ENCODE measurements around the gene HTRA3. TPM values are rescaled to one million over a fixed set of nuclear protein-coding genes. Genes with fewer than 3 reads are reported as not detected.

HTRA3 gene
- total and polyA plus RNA-seq, 4 experiments from 2014 or later: not detected

DNA sequence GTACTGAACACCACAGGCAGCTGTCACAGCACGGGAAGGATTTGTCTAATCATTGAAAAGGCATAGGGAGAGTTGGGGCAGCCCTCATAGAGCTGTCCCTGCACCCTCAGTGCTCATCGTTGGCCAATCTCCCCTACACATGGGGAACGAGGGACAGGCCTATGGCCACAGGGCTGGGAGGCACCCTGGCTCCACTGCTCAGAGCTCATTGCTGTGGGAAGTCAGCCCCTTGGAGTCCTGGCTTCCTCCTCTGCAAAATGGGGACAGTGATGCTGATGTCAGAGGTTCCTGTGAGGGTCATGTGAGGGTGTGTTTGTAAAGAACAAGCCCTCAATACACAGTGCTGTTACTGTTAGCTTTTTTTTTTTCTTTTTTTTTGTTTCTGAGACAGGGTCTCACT is 19.3 kb upstream of the HTRA3 start:
- Mint-ChIP-seq H3K4me3 (no peak overlapping the region), H3K27ac (peak overlapping the region in 1 of 7 donors; percentile 14), H3K27me3 (peaks cover 2 to 3% of the 10 kb centered on the region in 2 donors), H3K36me3 (no peaks in the 10 kb centered on the region), H3K4me1 (no peaks in the 10 kb centered on the region), H3K9me3 (peaks cover 0 to 2% (median 0%) of the 10 kb centered on the region in 8 donors)
- no peaks in the 10 kb centered on the region for H3K4me1 ChIP-seq (ENCODE audit: insufficient read depth, low read length)
- no peaks in the 10 kb centered on the region for H3K27me3 ChIP-seq (ENCODE audit: insufficient read depth, low read length)
- no peaks in the 10 kb centered on the region for H3K9me3 ChIP-seq (ENCODE audit: control insufficient read depth in 1 of 2, low read length in 2 of 2)
- no peaks in the 10 kb centered on the region for H3K36me3 ChIP-seq (ENCODE audit: insufficient read depth, low read length)
- no peak overlapping the region for H3K27ac ChIP-seq (ENCODE audit: low read depth, low read length)
- ChIA-PET CTCF (ENCODE audit: partially characterized antibody) (interaction anchor here (1.2 kb wide), 1 partner anchor 8 kb away, joined by 6 read pairs; no protein-coding TSS in a partner anchor), POLR2A (ENCODE audit: partially characterized antibody) (no interaction called here)
- intact Hi-C loops (cut with micrococcal nuclease): no loop called here
- H3K4me3 ChIP-seq (ENCODE audit: low read length in 2 of 2): no peak overlapping the region
- peak in 1 of 5 donors; percentile 11 for DNase-seq

DNA sequence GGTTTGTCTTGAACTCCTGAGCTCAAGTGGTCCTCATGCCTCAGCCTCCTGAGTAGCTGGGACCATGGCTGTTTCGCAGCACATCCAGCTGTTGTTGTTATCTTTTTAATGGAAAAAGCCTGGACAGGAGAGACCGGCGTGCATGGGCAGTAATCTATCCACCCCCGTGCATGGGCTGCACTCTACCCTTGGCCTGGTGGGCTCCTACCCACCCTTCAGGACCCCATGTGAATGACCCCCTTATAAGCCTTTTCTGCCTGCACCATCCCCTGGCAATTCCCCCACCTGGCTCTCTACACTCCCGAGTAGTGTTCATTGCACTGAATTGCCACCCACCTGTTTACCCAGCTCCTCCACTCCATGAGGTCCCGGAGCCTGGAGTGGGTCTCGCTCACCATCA is 18.9 kb upstream of the HTRA3 start:
- Histone ChIP-seq H3K9me3 (ENCODE audit: control insufficient read depth in 1 of 2, low read length in 2 of 2) (no peaks in the 10 kb centered on the region), H3K27me3 (ENCODE audit: insufficient read depth, low read length) (no peaks in the 10 kb centered on the region), H3K36me3 (ENCODE audit: insufficient read depth, low read length) (no peaks in the 10 kb centered on the region), H3K4me3 (ENCODE audit: low read length in 2 of 2) (no peak overlapping the region), H3K4me1 (ENCODE audit: insufficient read depth, low read length) (no peaks in the 10 kb centered on the region), H3K27ac (ENCODE audit: low read depth, low read length) (no peak overlapping the region)
- Mint-ChIP-seq H3K27ac (no peak overlapping the region), H3K27me3 (peaks cover 2 to 3% of the 10 kb centered on the region in 2 donors), H3K4me1 (no peaks in the 10 kb centered on the region), H3K4me3 (no peak overlapping the region), H3K9me3 (peaks cover 0 to 2% (median 0%) of the 10 kb centered on the region in 8 donors), H3K36me3 (no peaks in the 10 kb centered on the region)
- intact Hi-C loops (cut with micrococcal nuclease): no loop called here
- peak in 1 of 5 donors; percentile 14 for DNase-seq
- CTCF ChIA-PET (ENCODE audit: partially characterized antibody): interaction anchor here (1.2 kb wide), 1 partner anchor 9 kb away, joined by 6 read pairs; no protein-coding TSS in a partner anchor
- POLR2A ChIA-PET (ENCODE audit: partially characterized antibody): no interaction called here

- Mint-ChIP-seq H3K4me1 (no peaks in the 10 kb centered on the region), H3K27ac (no peak overlapping the region), H3K4me3 (no peak overlapping the region), H3K27me3 (peaks cover 2 to 3% of the 10 kb centered on the region in 2 donors), H3K9me3 (peaks cover 0 to 2% (median 0%) of the 10 kb centered on the region in 8 donors), H3K36me3 (no peaks in the 10 kb centered on the region)
- ChIA-PET CTCF (ENCODE audit: partially characterized antibody) (interaction anchor here (1.2 kb wide), 1 partner anchor 9 kb away, joined by 6 read pairs; no protein-coding TSS in a partner anchor), POLR2A (ENCODE audit: partially characterized antibody) (no interaction called here)
- no peak for DNase-seq
- Histone ChIP-seq H3K4me1 (ENCODE audit: insufficient read depth, low read length) (no peaks in the 10 kb centered on the region), H3K36me3 (ENCODE audit: insufficient read depth, low read length) (no peaks in the 10 kb centered on the region), H3K27ac (ENCODE audit: low read depth, low read length) (no peak overlapping the region), H3K4me3 (ENCODE audit: low read length in 2 of 2) (no peak overlapping the region), H3K9me3 (ENCODE audit: control insufficient read depth in 1 of 2, low read length in 2 of 2) (no peaks in the 10 kb centered on the region), H3K27me3 (ENCODE audit: insufficient read depth, low read length) (no peaks in the 10 kb centered on the region)
- intact Hi-C loops (cut with micrococcal nuclease): no loop called here
Measured at GRCh38 chr4:8251110-8251883, 18.3 kb upstream of the HTRA3 start.

- ChIA-PET CTCF (ENCODE audit: partially characterized antibody) (no interaction called here), POLR2A (ENCODE audit: partially characterized antibody) (no interaction called here)
- intact Hi-C loops (cut with micrococcal nuclease): no loop called here
- Mint-ChIP-seq H3K4me1 (no peaks in the 10 kb centered on the region), H3K36me3 (no peaks in the 10 kb centered on the region), H3K9me3 (peaks cover 0 to 2% (median 0%) of the 10 kb centered on the region in 8 donors), H3K4me3 (no peak overlapping the region), H3K27ac (peak overlapping the region in 2 of 7 donors; percentile 12 to 59), H3K27me3 (peaks cover 2 to 3% of the 10 kb centered on the region in 2 donors)
- H3K27ac ChIP-seq (ENCODE audit: low read depth, low read length): no peak overlapping the region
- DNase-seq: no peak
- no peaks in the 10 kb centered on the region for H3K27me3 ChIP-seq (ENCODE audit: insufficient read depth, low read length)
- H3K4me1 ChIP-seq (ENCODE audit: insufficient read depth, low read length): no peaks in the 10 kb centered on the region
- H3K9me3 ChIP-seq (ENCODE audit: control insufficient read depth in 1 of 2, low read length in 2 of 2): no peaks in the 10 kb centered on the region
- no peak overlapping the region for H3K4me3 ChIP-seq (ENCODE audit: low read length in 2 of 2)
- H3K36me3 ChIP-seq (ENCODE audit: insufficient read depth, low read length): no peaks in the 10 kb centered on the region
Measured at GRCh38 chr4:8252301-8253173, 17.0 kb upstream of the HTRA3 start.

DNA sequence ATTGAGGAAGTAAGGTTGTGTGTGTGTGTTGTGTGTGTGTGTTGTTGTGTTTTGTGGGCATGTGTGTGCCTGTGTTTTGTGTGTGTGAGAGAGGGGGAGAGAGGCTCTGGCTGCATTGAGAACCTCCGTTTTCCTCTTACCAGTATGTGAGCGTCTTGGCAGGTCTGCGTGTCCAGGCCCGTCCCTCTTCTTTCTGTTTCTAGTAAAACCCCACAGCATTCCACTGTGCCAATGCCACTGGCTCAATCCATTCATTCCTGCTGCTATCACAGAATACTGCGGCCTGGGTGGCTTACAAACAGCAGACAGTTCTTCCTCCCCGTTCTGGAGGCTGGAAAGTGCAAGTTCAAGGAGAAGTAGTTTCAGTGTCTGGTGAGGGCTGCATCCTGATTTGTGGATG is 15.5 kb upstream of the HTRA3 start:
- Histone ChIP-seq H3K36me3 (ENCODE audit: insufficient read depth, low read length) (no peaks in the 10 kb centered on the region), H3K4me1 (ENCODE audit: insufficient read depth, low read length) (no peaks in the 10 kb centered on the region), H3K27me3 (ENCODE audit: insufficient read depth, low read length) (no peaks in the 10 kb centered on the region), H3K4me3 (ENCODE audit: low read length in 2 of 2) (no peak overlapping the region), H3K9me3 (ENCODE audit: control insufficient read depth in 1 of 2, low read length in 2 of 2) (no peaks in the 10 kb centered on the region), H3K27ac (ENCODE audit: low read depth, low read length) (no peak overlapping the region)
- H3K4me3 Mint-ChIP-seq: no peak overlapping the region
- peaks cover 2% of the 10 kb centered on the region in 2 donors for H3K27me3 Mint-ChIP-seq
- POLR2A ChIA-PET (ENCODE audit: partially characterized antibody): no interaction called here
- H3K9me3 Mint-ChIP-seq: peaks cover 0 to 2% (median 0%) of the 10 kb centered on the region in 8 donors
- H3K27ac Mint-ChIP-seq: peak overlapping the region in 1 of 7 donors; percentile 35
- DNase-seq: peak in 1 of 5 donors; percentile 2
- H3K36me3 Mint-ChIP-seq: no peaks in the 10 kb centered on the region
- intact Hi-C loops (cut with micrococcal nuclease): no loop called here
- no peaks in the 10 kb centered on the region for H3K4me1 Mint-ChIP-seq
- CTCF ChIA-PET (ENCODE audit: partially characterized antibody): no interaction called here

DNA sequence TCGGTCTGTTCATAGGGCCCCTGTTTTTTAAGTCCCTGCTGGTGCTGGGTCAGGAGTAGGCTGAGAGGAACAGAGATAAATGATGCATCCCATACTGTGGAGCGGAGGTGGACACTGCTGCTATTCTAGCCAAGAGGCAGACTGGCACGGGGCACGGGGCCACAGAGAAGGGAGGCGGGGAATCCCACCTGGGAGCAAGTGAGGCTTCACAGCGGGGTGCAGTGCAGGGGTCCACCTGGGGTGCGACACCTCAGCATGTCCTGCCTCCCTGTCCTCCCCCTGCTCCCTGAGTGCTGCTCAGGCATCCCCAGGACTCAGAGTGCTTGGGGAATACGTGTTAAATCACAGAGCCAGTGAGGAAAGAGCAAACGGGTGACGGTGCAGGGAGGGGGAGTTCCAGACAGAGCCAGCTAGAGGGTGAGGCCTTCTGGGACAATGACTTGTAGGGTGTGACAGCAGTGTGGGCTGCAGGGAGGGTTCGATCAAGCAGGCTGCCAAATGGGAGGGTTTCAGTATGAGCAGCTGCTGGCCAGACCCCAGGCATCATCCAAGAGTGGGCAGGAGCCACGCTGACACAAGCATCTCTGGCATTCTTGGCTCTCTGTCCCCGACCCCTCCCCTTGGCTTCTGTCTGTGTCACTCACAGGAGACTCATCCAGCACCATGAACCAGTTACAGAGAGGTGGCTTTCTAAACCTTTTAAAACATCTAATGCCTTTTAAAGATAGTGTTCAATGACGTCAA is 13.7 kb upstream of the HTRA3 start:
- Histone ChIP-seq H3K27ac (ENCODE audit: low read depth, low read length) (no peak overlapping the region), H3K36me3 (ENCODE audit: insufficient read depth, low read length) (no peaks in the 10 kb centered on the region), H3K4me3 (ENCODE audit: low read length in 2 of 2) (no peak overlapping the region), H3K27me3 (ENCODE audit: insufficient read depth, low read length) (no peaks in the 10 kb centered on the region), H3K9me3 (ENCODE audit: control insufficient read depth in 1 of 2, low read length in 2 of 2) (no peaks in the 10 kb centered on the region), H3K4me1 (ENCODE audit: insufficient read depth, low read length) (no peaks in the 10 kb centered on the region)
- intact Hi-C loops (cut with micrococcal nuclease): no loop called here
- ChIA-PET CTCF (ENCODE audit: partially characterized antibody) (no interaction called here), POLR2A (ENCODE audit: partially characterized antibody) (no interaction called here)
- no peak overlapping the region for H3K27ac Mint-ChIP-seq
- H3K27me3 Mint-ChIP-seq: peaks cover 2 to 5% of the 10 kb centered on the region in 2 donors
- no peak overlapping the region for H3K4me3 Mint-ChIP-seq
- H3K9me3 Mint-ChIP-seq: peaks cover 0 to 2% (median 0%) of the 10 kb centered on the region in 8 donors
- peak in 1 of 5 donors; percentile 1 for DNase-seq
- H3K36me3 Mint-ChIP-seq: no peaks in the 10 kb centered on the region
- H3K4me1 Mint-ChIP-seq: no peaks in the 10 kb centered on the region

- Mint-ChIP-seq H3K4me1 (no peaks in the 10 kb centered on the region), H3K9me3 (peaks cover 0 to 2% (median 0%) of the 10 kb centered on the region in 8 donors), H3K36me3 (no peaks in the 10 kb centered on the region), H3K27me3 (peaks cover 2 to 5% of the 10 kb centered on the region in 2 donors), H3K27ac (no peak overlapping the region), H3K4me3 (no peak overlapping the region)
- Histone ChIP-seq H3K9me3 (ENCODE audit: control insufficient read depth in 1 of 2, low read length in 2 of 2) (no peaks in the 10 kb centered on the region), H3K4me3 (ENCODE audit: low read length in 2 of 2) (no peak overlapping the region), H3K27ac (ENCODE audit: low read depth, low read length) (no peak overlapping the region), H3K4me1 (ENCODE audit: insufficient read depth, low read length) (no peaks in the 10 kb centered on the region), H3K27me3 (ENCODE audit: insufficient read depth, low read length) (no peaks in the 10 kb centered on the region), H3K36me3 (ENCODE audit: insufficient read depth, low read length) (no peaks in the 10 kb centered on the region)
- POLR2A ChIA-PET (ENCODE audit: partially characterized antibody): no interaction called here
- CTCF ChIA-PET (ENCODE audit: partially characterized antibody): no interaction called here
- intact Hi-C loops (cut with micrococcal nuclease): no loop called here
- peak in 1 of 5 donors; percentile 5 for DNase-seq
Measured at GRCh38 chr4:8257854-8258253, 11.7 kb upstream of the HTRA3 start.
